ENCODE results near the gene S1PR5. TPM values are rescaled to one million over a fixed set of nuclear protein-coding genes. Genes with fewer than 3 reads are reported as not detected.

Gene S1PR5
- total and polyA plus RNA-seq, 10 of the 15 experiments (the other 5 are each of a cell fraction or from before 2014, with no cell fraction given) = 0.04 TPM; not detected in 9

DNA sequence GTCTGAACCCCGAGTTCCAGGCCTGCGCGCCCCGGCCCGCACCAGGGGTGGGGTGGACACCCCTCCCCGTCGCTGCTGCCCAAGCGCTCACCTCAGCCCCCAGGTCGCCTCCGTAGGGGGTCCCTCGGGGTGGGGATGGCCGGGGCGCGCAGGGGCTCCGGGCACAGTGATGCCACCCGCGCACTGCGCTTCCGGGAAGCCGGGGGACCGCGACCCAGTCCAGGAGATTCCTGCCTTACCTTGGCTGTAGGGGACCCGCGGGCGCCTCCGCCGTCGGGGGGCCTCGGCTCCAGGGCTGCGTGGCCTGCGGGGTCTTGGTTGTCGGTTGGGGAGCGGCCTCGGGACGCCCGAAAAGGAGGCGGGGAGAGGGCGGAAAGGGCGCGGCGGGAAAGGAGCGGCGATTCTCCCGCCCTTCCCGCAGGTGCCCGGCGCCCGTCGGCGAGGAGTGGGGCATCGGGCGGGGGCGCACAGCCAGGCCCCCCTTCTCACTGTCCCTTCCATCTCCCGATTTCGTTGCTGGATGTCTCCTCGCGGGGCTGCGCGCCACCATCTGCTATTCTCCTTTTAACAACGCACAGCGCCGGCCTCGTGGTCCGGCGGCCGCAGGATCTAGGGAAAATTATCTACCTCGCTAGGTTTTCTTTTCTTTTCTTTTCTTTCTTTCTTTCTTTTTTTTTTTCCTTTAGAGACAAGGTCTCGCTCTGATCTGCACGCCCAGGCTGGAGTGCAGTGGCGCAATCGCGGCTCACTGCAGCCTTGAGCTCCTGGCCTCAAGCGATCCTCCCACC lies 14.1 kb downstream of the S1PR5 start, which contains the start of gene KEAP1 (continued):
- TF ChIP-seq CEBPZ (IDR thresholded peaks at IDR 0.05; ENCODE audit: low read depth, low read length) = no peak
- TF ChIP-seq YBX1 (IDR thresholded peaks at IDR 0.05) = no peak
- no peak for TF ChIP-seq STAT1 (conservative IDR thresholded peaks at IDR 0.05)
- no peak for TF ChIP-seq EZH2 (IDR thresholded peaks at IDR 0.05; ENCODE audit: borderline replicate concordance, control insufficient read depth, low read depth, low read length)
- 0 out of 2 replicates have a peak, but pooled peaks have one; percentile 41 for TF ChIP-seq SMARCA5 (IDR thresholded peaks at IDR 0.05)
- TF ChIP-seq ZBTB40 (IDR thresholded peaks at IDR 0.05; ENCODE audit: borderline replicate concordance) = no peak
- TF ChIP-seq, protein P1, sequence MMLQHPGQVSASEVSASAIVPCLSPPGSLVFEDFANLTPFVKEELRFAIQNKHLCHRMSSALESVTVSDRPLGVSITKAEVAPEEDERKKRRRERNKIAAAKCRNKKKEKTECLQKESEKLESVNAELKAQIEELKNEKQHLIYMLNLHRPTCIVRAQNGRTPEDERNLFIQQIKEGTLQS (IDR thresholded peaks at IDR 0.05; ENCODE audit: borderline replicate concordance, extremely low read depth, low read depth, low read length) = no peak
- TF ChIP-seq, protein P2, sequence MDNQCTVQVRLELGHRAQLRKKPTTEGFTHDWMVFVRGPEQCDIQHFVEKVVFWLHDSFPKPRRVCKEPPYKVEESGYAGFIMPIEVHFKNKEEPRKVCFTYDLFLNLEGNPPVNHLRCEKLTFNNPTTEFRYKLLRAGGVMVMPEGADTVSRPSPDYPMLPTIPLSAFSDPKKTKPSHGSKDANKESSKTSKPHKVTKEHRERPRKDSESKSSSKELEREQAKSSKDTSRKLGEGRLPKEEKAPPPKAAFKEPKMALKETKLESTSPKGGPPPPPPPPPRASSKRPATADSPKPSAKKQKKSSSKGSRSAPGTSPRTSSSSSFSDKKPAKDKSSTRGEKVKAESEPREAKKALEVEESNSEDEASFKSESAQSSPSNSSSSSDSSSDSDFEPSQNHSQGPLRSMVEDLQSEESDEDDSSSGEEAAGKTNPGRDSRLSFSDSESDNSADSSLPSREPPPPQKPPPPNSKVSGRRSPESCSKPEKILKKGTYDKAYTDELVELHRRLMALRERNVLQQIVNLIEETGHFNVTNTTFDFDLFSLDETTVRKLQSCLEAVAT (IDR thresholded peaks at IDR 0.05) = peak; percentile 32; the same call in 1 of the 2 replicates
- no peak for TF ChIP-seq SREBF1 (IDR thresholded peaks at IDR 0.05; ENCODE audit: low read length)
- no peak; the same call in 1 of the 2 replicates for TF ChIP-seq MXI1 (IDR thresholded peaks at IDR 0.05; ENCODE audit: low read depth, low read length)
- TF ChIP-seq, protein P3, sequence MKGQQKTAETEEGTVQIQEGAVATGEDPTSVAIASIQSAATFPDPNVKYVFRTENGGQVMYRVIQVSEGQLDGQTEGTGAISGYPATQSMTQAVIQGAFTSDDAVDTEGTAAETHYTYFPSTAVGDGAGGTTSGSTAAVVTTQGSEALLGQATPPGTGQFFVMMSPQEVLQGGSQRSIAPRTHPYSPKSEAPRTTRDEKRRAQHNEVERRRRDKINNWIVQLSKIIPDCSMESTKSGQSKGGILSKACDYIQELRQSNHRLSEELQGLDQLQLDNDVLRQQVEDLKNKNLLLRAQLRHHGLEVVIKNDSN (IDR thresholded peaks at IDR 0.05; ENCODE audit: borderline replicate concordance, extremely low read length, insufficient read depth, low read depth, low read length) = no peak
- no peak for TF ChIP-seq SUZ12 (IDR thresholded peaks at IDR 0.05; ENCODE audit: unreplicated experiment)
- 0 out of 2 replicates have a peak, but pooled peaks have one; percentile 23 for TF ChIP-seq RELB (IDR thresholded peaks at IDR 0.05; ENCODE audit: low read depth)
- 0 out of 2 replicates have a peak, but pooled peaks have one; percentile 30 for TF ChIP-seq E2F4 (IDR thresholded peaks at IDR 0.05; ENCODE audit: low read depth, low read length)

All from GM12878 (cell line).